HG03439 (cell line): ENCODE data around the gene TEAD2.
"Not testable (repeated sequence)": the region's sequence is repeated elsewhere in the genome, so short reads cannot be mapped to it uniquely, and the experiment has no call there.

Source experiments
- ATAC-seq: cut with Tn5 transposase; IDR thresholded peaks from one replicate; pipeline ENCODE4 v1.9.1; 2021; ENCODE audit warnings: mild to moderate bottlenecking, moderate library complexity; ENCODE audit not compliant: unreplicated experiment

Gene TEAD2

DNA sequence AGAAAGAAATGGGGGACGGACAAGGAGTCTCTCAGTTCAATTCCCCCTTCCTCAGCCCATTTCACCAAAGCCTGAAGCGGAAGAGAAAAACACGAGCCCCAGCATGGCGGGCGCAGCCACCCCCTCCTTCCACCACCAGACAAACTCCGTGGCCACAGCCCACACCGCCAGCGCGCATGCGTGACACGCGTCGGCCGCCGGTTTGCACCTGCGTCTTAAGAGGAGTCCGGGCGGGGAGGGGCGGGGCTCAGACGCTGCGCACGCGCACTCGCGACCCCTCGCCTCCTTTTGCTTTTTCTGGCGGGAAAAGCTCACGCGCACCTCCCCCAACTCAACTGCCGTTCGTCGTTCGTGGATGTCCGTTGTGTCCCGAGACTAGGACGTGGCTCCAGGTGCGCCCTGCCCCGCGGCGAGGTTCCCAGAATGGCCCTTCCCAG, 25.7 kb upstream of the TEAD2 start, which contains the start of gene KASH5:
KASH5 (plus strand) TSS at position 314 of the 437 bp plus-strand sequence. CDS start 2,635 bp downstream, outside the sequence.
- ATAC-seq: no peak

DNA sequence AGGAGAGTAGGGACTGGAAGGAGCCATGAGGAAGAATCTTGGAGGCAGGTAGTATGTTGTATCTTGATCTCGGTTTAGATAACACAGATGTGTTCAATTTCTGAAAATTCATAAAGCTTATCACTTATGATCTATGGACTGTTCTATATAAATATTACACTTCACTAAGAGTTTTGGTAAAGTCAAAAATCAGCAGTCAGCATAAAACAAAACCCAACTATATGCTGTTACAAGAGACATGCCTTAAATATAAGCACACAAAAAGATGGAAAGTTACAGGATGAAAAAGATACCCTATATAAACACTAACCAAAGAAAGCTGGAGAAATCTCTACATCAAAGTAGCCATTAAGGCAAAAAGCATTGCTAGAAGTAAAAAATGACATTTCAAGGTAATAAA, 21.4 kb upstream of the TEAD2 start:
- ATAC-seq: no peak

DNA sequence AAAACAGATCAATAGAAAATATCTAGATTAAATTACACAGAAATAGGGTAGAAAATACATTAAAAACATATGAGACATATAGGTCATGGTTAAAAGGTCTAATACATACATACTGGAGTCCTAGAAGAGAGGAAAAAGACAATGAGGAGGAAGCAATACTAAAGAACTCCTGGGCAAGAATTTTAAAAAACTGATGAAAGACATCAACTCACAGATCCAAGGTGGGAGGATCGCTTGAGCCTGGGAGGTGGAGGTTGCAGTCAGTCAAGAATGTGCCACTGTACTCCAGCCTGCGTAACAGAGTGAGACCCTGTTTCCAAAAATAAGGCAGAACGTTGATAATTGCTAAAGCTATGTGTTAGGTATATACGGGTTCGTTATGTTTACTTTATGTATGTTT, 20.4 kb upstream of the TEAD2 start:
- ATAC-seq: no peak

DNA sequence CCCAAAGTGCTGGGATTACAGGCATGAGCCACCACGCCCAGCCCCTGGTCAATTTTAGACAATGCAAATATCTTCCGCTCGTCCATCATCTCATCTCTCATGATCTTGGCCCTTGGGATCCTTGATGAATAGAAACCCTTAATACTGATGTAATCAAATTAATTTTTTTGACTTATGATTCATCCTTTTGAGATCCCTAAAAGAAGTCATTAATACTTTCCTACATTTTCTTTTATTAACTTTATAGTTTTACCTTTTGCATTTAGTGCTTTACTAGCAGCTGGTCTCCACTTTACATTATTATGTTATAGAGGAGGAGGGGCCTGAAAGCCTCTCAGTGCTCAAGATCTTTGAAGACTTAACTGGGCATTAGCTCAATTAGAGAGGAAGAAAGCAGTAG, 18.2 kb upstream of the TEAD2 start:
- ATAC-seq: no peak

DNA sequence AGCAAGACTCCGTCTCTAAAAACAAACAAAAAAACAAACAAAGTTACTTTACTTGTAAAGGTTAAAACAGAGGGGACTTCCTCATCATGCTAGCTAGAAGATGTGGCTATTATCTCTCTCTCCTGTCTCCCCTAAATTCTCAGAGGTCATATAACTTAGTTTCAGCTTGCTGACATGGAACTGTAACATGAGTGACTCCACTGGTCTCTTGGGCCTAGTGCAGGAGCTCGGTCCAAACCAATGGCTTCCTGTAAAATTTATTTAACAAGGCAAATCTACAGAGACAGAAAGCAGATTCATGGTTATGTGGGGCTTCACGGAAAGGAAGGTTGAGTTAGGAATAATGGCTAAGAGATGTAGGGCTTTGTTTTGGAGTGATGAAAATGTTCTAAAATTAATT, 16.3 kb upstream of the TEAD2 start:
- no peak for ATAC-seq

DNA sequence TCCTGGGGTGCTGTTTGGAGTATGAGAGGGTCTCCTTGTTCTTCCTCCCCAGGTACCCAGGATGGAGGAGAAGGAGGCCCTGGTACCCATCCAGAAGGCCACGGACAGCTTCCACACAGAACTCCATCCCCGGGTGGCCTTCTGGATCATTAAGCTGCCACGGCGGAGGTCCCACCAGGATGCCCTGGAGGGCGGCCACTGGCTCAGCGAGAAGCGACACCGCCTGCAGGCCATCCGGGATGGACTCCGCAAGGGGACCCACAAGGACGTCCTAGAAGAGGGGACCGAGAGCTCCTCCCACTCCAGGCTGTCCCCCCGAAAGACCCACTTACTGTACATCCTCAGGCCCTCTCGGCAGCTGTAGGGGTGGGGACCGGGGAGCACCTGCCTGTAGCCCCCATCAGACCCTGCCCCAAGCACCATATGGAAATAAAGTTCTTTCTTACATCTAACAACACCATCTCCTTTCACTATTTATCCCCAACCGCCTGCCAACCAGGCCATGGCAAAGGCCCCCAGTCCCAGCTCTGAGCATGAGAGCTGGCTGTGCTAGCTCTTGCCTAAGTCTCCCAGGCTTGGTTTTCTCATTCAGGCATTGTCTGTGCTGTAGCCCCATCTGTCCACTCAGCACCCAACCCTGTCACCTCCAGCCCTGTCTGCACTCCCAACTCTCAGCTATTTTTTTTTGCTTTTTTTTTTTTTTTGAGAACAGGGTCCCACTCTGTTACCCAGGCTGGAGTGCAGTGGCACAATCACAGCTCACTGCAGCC, 12.6 kb upstream of the TEAD2 start:
- no peak for ATAC-seq

DNA sequence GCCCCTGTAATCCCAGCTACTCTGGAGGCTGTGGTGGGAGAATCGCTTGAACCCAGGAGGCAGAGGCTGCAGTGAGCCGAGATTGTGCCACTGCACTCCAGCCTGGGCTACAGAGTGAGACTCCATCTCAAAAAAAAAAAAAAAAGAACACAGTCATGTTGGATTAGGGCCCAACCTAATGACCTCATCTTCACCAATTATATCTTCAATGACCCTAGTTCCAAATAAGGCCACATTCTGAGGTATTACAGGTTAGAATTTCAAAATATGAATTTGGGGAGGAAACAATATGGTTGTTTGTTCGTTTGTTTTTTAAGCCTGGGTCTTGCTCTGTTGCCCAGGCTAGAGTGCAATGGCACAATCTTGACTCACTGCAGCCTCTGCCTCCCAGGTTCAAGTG, 11.0 kb upstream of the TEAD2 start:
- not testable (repeated sequence) for ATAC-seq

DNA sequence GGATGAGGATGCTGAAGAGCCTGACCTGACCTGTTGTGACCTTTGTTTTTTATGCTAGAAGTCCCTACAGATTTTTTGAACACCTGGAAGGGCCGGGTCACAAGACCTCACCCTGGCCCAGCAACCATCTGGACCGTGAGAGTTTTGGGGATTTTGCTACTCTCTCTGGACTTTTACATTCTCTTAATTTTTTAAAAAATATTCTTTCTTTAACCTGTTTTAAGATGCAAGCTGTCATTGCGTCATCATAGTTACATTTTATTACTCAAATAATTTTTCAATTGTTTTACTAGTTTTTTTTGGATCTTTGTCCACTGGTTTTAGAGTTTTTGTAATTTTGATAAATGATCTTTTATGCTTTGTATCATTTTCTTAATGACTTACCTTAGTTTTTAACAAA, 9.0 kb upstream of the TEAD2 start:
- no peak for ATAC-seq

DNA sequence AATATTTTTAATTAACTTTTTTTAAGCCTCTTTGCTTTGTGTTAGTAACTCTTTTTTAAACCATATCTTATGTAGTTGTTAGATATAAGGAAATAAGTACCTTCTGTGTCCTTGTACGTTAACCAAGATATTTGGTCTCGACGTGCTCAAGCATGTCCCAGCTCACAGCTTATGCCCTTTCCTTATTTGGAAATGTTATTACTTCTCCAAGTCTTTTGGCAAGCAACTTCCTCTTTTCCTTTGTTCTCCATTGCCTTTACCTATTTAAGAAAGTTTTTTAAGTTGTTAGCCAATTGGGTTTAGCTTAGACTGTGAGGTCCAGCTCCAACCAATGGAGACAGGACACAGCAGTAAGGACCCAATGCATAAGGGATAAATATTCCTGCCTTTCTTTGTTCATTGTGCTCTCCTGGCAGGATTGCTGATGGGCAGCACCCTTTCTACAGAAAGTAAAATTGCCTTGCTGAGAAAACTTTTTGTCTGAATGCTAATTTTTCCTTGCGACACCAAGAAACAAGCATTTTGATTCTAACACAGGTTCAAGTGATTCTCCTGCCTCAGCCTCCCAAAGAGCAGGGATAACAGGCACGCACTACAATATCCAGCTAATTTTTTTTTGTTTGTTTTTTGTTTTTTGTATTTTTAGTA, 6.6 kb upstream of the TEAD2 start:
- no peak for ATAC-seq

DNA sequence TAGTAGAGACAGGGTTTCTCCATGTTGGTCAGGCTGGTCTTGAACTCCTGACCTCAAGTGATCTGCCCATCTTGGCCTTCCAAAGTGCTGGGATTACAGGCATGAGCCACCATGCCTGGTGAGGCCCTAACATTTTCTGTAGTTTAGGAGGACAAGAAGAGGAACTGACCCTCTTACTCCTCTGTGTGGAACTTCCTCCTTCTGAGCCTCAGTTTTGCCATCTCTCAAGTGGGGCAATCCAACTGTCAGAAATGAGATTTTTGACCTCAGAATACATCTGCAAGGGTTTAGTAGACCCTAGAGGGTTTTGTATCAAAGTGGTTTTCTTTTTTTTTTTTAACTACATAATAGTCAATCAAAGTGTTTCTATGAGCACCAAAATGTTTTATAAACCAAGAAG, 3.9 kb upstream of the TEAD2 start:
- ATAC-seq: no peak

DNA sequence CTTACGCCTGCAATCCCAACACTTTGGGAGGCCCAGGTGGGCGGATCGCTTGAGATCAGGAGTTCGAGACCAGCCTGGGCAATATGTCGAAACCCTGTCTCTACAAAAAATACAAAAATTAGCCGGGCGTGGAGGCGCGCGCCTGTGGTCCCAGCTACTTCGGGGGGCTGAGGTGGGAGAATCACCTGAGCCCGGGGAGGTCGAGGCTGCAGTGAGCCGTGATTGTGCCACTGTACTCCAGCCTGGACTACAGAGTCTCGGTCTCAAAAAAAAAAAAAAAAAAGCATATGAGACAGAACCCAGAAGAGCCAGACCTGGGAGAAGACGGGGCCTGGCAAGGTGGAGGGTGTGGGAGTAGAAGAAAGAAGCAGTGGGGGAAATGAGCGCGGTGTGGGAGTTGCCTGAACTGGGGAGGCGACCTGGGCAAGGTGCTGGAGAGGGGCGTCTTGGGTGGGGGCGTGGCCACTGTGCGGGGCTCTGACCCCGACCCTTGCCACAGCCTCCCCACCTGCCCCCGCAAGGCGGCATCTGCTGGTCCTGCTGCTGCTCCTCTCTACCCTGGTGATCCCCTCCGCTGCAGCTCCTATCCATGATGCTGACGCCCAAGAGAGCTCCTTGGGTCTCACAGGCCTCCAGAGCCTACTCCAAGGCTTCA, 2.0 kb upstream of the TEAD2 start:
- no peak for ATAC-seq

DNA sequence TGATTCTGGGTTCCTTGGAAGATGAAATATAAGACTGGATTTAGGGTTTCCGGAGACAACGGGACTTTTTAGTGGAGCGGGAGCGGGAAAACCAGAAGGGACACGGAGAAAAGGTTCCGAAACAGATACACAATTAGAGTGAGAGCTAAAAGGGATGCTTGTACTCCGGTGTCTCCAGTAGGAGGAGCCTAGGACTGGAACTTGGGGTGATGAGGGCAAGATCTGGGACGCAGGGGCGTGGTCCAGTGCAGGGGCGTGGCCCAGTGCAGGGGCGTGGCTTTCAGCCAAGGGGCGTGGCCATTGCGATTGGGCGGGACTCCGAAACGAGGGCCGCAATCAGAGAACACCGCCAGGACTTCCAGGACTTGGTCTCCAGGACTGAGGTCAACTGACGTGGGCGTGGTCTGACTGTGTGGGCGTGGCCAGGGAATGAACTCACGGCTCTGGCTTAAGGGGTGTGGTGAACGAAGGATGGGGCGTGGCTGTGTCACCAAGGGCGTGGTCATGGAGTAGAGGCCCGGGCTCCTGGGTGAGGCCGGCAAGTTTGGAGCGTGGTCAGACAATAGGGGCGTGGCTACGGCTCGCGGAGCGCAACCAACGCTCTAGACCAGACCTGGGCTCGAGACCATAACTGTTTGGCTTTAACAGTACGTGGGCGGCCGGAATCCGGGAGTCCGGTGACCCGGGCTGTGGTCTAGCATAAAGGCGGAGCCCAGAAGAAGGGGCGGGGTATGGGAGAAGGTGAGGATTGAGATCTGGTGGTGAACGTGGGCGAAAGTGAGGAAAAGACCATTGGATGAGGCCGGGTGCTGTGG, 1.3 kb upstream of the TEAD2 start, which contains the start of gene DKKL1:
DKKL1 (plus strand) TSS at position 610 of the 815 bp plus-strand sequence; CDS start at position 732, 122 bp downstream.
- peak; percentile 79 for ATAC-seq

DNA sequence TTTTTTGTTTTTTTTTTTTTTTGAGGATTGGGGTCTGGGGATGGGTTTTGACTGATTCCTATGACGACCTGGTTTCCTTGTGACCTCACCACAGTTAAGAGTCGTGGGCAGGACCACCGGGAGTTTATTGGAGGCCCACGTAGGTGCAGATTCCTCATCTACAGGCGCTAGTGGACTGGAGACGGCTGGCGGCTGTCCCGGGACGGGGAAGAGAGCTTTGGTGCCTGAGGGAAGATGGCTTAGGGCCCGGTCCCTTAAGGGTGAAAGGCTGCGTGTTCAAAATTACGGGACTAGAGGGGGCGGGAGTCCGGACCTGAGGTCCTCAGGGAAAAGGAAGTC, 682 bp upstream of the TEAD2 start:
- no peak for ATAC-seq

DNA sequence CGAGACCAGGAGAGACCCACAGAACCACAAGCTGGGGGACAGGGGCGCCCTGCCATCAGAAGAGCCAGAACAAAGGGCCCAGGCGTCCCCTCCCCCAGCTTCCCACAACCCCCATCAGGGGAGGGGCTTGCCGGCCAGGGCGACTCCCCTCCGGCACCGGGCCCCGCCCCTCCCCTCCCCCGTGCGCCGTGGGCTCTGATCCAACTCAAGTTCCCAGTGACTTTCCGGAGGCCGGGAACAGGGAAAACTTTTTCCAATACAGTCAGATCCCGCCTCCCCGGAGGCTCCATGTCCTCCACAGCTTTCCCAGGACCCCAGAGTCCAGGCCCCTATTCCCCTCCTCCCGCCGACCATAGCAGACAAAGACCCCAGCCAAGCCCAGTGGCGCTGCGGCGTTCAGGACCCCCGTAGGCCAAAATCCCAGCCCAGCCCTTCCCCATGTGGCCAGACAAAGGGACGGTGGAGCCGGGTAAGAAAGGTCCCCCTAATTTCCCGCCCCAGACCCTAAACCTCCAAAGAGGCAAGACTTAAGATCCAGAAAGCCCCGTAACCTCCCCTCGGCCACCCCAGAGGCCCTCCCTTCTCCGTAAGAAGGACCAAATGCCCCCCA, 673 bp downstream of the TEAD2 start:
- ATAC-seq: no peak

DNA sequence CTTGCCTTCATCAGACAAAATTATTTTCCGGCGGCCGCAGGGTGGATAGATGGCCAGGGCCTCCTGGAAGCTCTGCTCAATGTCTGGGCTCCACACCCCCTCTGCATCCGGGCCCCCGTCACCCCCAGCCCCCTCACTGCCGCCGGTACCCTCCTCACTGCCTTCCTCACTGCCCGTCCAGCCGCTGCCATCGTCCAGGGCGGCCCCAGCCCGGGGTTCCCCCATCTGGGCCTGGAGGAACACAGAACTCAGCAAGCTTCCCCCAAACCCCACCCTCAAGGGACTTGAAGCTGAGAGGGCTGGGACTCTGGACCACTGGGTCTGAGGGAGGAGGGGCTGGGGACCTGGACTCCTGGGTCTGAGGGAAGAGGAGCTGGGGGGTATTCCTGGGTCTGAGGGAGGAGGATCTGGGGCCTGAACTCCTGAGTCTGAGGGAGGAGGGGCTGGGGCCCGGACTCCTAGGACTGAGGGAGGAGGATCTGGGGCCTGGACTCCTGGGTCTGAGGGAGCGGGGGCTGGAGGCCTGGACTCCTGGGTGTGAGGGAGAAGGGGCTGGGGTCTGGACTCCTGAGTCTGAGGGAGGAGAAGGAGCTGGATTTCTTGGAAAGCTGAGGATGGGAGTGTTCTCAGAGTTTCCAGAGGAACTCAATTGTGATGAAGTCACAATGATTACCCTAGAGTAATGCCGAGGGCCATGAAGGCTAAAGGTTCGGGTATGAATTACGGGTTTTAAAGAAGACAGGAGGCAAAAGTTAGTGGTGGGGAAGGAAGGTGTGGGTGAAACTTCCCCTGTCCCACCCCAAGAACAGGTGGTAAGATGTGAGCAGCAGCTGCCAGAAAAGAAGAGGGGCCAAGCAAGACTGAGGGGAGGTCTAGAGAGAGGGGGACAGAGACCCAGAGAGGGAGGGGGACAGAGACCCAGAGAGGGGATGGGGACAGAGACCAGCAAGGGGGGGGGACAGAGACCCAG, 2.1 kb downstream of the TEAD2 start:
- ATAC-seq: no peak

DNA sequence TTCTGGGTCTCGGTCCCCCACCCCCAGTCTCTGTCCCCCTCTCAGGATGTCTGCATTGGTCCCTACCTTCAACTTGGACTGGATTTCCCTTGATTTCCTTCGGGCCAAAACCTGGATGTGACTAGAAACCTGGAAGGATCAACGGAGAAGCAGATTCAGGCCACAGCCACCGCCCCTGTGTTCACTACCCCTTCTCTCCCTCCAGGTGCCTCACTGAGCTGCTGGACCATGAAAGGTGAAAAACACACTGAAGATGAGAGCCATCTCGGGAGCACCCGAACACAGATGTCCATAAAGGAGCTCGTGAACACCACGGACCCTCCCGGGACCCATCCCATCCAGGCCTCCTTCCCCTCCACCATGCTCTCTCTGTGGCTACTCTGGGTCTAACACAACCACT, 5.0 kb downstream of the TEAD2 start:
- no peak for ATAC-seq

DNA sequence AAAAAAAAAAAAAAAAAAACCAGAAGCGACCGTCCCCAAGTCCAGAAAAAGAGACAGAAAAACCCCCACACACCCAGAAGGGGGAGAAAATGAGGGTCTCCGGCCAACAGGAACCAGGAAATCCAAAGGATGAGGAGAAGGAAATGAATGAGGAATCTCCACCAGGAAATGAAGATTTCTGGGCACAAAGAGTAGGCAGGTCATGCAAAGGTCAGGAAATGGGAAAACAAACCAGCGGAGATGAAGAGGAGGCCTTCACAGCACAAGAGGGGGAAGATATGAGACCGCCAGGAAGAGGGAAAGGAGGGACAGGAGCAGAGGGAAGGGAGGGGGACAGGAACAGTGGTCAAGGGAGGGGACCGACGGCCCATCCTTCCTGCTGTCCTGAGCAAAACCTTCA, 5.8 kb downstream of the TEAD2 start:
- ATAC-seq: no peak

DNA sequence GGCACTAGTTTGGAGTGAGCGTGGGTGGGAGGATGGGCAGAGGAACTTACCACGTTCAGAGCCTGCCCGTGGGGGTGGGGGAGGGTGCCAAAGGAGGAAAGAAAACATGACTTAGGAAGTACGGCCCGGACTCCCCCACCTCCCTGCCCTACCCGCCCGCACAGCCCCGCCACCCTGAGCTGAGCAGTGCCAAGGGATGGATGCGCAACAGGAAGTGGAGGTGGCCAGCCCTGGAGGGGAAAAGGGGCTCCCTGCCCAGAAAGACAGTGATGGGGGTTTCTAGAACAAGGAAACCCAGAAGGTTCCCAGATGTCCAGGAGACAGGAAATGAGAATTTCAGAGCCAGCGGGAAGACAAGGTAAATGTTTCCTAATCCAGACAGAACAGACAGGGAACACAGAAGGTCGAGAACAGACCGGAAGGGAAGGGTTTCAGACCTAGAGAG, 6.3 kb downstream of the TEAD2 start:
- ATAC-seq: no peak

DNA sequence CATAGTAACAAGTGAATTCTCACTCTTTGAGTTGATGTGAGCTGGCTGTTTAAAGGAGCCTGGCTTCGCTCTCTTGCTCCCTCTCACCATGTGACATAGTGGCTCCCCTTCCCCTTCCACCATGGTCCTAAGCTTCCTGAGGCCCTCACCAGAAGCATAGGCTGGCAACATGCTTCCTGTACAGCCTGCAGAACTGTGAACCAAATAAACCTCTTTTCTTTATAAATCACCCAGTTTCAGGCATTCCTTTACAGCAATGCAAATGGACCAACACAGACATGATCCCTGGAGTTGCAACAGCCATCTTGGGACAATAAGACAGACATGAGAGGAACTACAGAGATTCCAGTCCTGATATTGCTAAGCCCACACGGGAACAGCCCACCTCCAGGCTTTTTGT, 12.6 kb downstream of the TEAD2 start:
- ATAC-seq: no peak
